DMS153 treated with DMSO at 0.1 percent for 48 hours (cell line): ENCODE measurements around the gene GNG4.
A peak's percentile ranks its signal among the peaks of the same experiment; 100 is the strongest.
"Not testable (repeated sequence)": the region's sequence is repeated elsewhere in the genome, so short reads cannot be mapped to it uniquely, and the experiment has no call there.

Experiments
- DNase-seq: peaks from one replicate; lab custom pipeline; 2025; ENCODE audit not compliant: unreplicated experiment; lab: John Stamatoyannopoulos, UW

The GNG4 gene

GRCh38 chr1:235546369-235547155, 103.0 kb downstream of the GNG4 start:
- not testable (repeated sequence) for DNase-seq

GRCh38 chr1:235545292-235545930, 104.2 kb downstream of the GNG4 start:
- no peak for DNase-seq

GRCh38 chr1:235542845-235543244, 106.7 kb downstream of the GNG4 start:
- DNase-seq = not testable (repeated sequence)

GRCh38 chr1:235533476-235534168, 116.0 kb downstream of the GNG4 start:
- DNase-seq = no peak

- no peak for DNase-seq
These were observed 117.2 kb downstream of the GNG4 start for GRCh38 chr1:235532360-235532759.

- no peak for DNase-seq
These were observed 122.3 kb downstream of the GNG4 start for GRCh38 chr1:235527196-235527814.

- no peak for DNase-seq
These were observed 124.3 kb downstream of the GNG4 start for GRCh38 chr1:235525314-235525713.

GRCh38 chr1:235516862-235517446, 132.6 kb downstream of the GNG4 start:
- DNase-seq = no peak

GRCh38 chr1:235515844-235516512, 133.6 kb downstream of the GNG4 start:
- no peak for DNase-seq

GRCh38 chr1:235513495-235514366, 135.9 kb downstream of the GNG4 start:
- no peak for DNase-seq

GRCh38 chr1:235511470-235512240, 137.9 kb downstream of the GNG4 start:
- no peak for DNase-seq

GRCh38 chr1:235510823-235511222, 138.8 kb downstream of the GNG4 start:
- no peak for DNase-seq

- DNase-seq = no peak
These were observed 142.0 kb downstream of the GNG4 start for GRCh38 chr1:235507623-235508022.

GRCh38 chr1:235504494-235505222, 144.9 kb downstream of the GNG4 start:
- DNase-seq = peak; percentile 74

GRCh38 chr1:235504122-235504493, 145.5 kb downstream of the GNG4 start, which contains the start of gene B3GALNT2:
Gene B3GALNT2, minus strand, starts transcription at chr1:235504452. Its CDS starts 200 bp downstream, at chr1:235504252.
- no peak for DNase-seq

GRCh38 chr1:235503403-235504121, 146.0 kb downstream of the GNG4 start:
- no peak for DNase-seq

- DNase-seq = no peak
These were observed 146.8 kb downstream of the GNG4 start for GRCh38 chr1:235502601-235503402.
